ENCODE measurements around the gene SNX9. TPM values are rescaled to one million over a fixed set of nuclear protein-coding genes. Genes with fewer than 3 reads are reported as not detected.
"Not testable (repeated sequence)": the region's sequence is repeated elsewhere in the genome, so short reads cannot be mapped to it uniquely, and the experiment has no call there.

SNX9 gene
- total and polyA plus RNA-seq, 9 donors = 20.2 to 36.9 (median 27.1) TPM

DNA sequence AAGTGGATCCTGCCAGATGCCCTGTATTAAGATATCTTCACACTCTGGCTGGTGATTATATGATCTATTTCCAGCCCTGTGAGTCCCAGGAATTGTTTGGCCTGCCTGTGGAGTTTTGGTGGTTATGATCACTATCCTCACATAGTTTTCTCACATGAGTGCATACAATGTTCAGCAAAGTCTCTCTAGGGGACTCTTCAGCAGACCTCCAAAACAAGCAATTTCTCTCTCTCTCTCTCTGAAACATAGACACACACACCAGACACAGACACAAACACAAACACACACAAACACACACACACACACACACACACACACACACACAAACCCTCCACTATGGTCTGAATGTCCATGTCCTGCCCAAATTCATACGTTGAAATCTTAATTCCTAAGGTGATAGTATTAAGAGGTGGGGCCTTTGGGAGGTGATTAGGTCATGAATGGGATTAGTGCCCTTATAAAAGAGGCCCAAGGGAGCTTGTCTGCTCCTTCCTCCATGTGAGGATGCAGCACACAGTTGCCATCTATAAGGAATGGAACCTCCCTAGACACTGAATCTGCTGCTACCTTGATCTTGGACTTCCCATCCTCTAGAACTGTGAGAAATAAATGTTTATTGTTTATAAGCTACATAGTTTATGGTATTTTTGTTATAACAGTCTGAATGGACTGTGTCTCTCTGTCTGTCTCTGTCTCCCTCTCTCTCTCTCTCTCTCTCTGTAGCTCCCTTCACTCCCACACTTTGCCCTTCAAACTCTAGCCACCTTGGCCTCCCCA is 136.6 kb downstream of the SNX9 start:
- Histone ChIP-seq H3K36me3 (ENCODE audit: control insufficient read depth, insufficient read depth, low read length) (no peaks in the 10 kb centered on the region), H3K4me3 (ENCODE audit: low read length) (no peak overlapping the region), H3K27me3 (ENCODE audit: control insufficient read depth, insufficient read depth, low read length) (peaks cover 2% of the 10 kb centered on the region), H3K27ac (ENCODE audit: low read length) (no peak overlapping the region), H3K4me1 (ENCODE audit: control insufficient read depth, insufficient read depth, low read length) (peaks cover 8% of the 10 kb centered on the region), H3K9me3 (replicated peaks; ENCODE audit: control insufficient read depth, low read depth, low read length) (peaks cover 18% of the 10 kb centered on the region)
- no CpG with 5 or more reads among the region's 1 CpG for WGBS (ENCODE audit: insufficient coverage)
- DNase-seq = no peak

DNA sequence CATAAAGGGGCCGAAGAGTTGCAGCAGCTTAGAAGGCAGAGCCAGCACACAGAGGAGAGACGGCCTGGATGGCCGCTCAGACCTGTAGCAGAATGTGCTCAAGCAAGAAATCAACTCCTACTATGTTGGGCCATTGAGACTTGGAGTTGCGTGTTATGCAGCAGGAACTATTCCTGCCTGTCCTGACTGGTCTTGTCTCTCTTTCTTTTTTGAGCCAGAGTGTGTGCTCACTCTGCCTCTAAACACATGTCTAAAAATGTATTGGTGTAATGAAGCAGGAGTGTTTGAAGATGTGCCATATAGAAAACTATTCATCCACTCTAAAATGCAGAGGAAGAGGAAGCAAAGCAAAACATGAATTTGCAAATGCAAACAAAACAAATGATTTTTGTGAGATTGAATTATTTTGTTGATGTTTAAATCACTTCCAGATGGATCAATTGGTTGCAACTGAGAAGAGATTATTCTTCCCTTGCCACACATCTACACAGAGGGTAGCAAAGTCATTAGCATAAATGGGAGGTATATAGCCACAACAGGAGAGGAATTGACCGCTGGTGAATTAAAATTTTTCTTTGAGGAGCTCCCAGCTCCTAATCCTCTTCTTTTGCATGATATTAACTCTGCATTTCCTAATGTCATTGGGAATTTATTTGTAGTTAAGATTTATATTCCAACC is 138.2 kb downstream of the SNX9 start:
- H3K4me1 ChIP-seq (ENCODE audit: control insufficient read depth, insufficient read depth, low read length) = peaks cover 7% of the 10 kb centered on the region
- no peak overlapping the region for H3K4me3 ChIP-seq (ENCODE audit: low read length)
- 87% methylated on average over 3 of the region's 5 CpGs for WGBS (ENCODE audit: insufficient coverage)
- H3K27me3 ChIP-seq (ENCODE audit: control insufficient read depth, insufficient read depth, low read length) = no peaks in the 10 kb centered on the region
- no peak for DNase-seq
- peaks cover 18% of the 10 kb centered on the region for H3K9me3 ChIP-seq (replicated peaks; ENCODE audit: control insufficient read depth, low read depth, low read length)
- H3K36me3 ChIP-seq (ENCODE audit: control insufficient read depth, insufficient read depth, low read length) = no peaks in the 10 kb centered on the region
- no peak overlapping the region for H3K27ac ChIP-seq (ENCODE audit: low read length)

GRCh38 chr6:157961832-157962575 is 139.0 kb downstream of the SNX9 start:
- H3K27ac ChIP-seq (ENCODE audit: low read length) = no peak overlapping the region
- H3K9me3 ChIP-seq (replicated peaks; ENCODE audit: control insufficient read depth, low read depth, low read length) = peaks cover 18% of the 10 kb centered on the region
- no peaks in the 10 kb centered on the region for H3K36me3 ChIP-seq (ENCODE audit: control insufficient read depth, insufficient read depth, low read length)
- peaks cover 7% of the 10 kb centered on the region for H3K4me1 ChIP-seq (ENCODE audit: control insufficient read depth, insufficient read depth, low read length)
- no peaks in the 10 kb centered on the region for H3K27me3 ChIP-seq (ENCODE audit: control insufficient read depth, insufficient read depth, low read length)
- WGBS (ENCODE audit: insufficient coverage) = 93% methylated on average over 3 of the region's 13 CpGs
- no peak overlapping the region for H3K4me3 ChIP-seq (ENCODE audit: low read length)
- no peak for DNase-seq

DNA sequence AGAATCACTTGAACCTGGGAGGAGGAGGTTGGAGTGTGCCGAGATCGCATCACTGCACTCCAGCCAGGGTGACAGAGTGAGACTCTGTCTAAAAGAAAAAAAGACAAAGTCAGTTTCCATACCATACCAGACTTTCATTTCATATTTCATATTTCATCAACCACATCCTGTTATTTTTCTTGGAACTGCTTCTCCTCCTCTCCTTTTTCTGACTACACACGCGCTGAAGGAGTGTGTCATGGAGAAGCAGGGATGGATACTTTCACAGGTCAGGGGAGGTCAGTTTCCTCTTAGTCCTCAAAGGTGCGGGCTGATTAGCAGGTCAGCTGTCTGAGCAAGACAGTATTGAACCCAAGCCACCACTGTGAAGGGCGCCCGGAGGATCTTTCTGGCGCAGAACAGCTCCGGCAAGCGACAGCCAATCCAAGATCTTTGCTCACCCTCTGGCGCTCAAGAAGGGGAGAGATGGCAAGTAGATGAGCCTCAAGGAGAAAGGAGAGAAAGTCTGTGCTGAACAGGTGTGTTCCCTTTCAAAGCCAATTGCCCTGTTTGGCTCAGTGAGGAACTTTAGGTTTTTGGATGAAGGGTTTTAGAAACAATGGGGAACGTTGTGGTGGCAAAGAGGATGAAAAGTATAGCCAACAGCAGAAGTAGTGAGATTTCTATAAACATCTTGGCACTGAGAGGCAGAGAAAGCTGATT is 139.7 kb downstream of the SNX9 start:
- Histone ChIP-seq H3K4me1 (ENCODE audit: control insufficient read depth, insufficient read depth, low read length) (peaks cover 7% of the 10 kb centered on the region), H3K4me3 (ENCODE audit: low read length) (no peak overlapping the region), H3K27me3 (ENCODE audit: control insufficient read depth, insufficient read depth, low read length) (no peaks in the 10 kb centered on the region), H3K27ac (ENCODE audit: low read length) (peak overlapping the region; percentile 47), H3K9me3 (replicated peaks; ENCODE audit: control insufficient read depth, low read depth, low read length) (peaks cover 16% of the 10 kb centered on the region), H3K36me3 (ENCODE audit: control insufficient read depth, insufficient read depth, low read length) (no peaks in the 10 kb centered on the region)
- WGBS (ENCODE audit: insufficient coverage) = 83% methylated on average over 7 of the region's 12 CpGs
- peak; percentile 43 for DNase-seq

DNA sequence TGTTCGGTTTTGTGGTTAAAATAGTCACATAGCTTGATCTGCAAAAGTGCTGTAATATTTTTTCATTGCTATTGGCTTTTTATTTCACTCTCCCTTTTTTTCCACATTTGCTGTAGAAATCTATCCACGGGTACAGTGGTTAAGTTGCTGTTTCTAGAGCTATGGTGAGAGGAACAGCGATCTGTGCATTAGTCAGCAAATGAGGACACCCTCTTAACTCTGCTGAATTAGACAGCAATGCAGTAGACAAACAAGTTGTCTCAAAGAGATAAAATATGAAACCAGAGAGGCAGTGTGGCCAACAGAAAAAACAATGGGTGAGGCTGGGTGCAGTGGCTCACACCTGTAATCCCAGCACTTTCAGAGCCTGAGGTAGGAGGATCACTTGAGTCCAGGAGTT is 141.1 kb downstream of the SNX9 start:
- no peaks in the 10 kb centered on the region for H3K27me3 ChIP-seq (ENCODE audit: control insufficient read depth, insufficient read depth, low read length)

GRCh38 chr6:157965387-157965786 is 142.3 kb downstream of the SNX9 start:
- no peak for DNase-seq
- Histone ChIP-seq H3K27ac (ENCODE audit: low read length) (no peak overlapping the region), H3K4me3 (ENCODE audit: low read length) (no peak overlapping the region), H3K9me3 (replicated peaks; ENCODE audit: control insufficient read depth, low read depth, low read length) (no peaks in the 10 kb centered on the region), H3K27me3 (ENCODE audit: control insufficient read depth, insufficient read depth, low read length) (no peaks in the 10 kb centered on the region), H3K36me3 (ENCODE audit: control insufficient read depth, insufficient read depth, low read length) (no peaks in the 10 kb centered on the region), H3K4me1 (ENCODE audit: control insufficient read depth, insufficient read depth, low read length) (peaks cover 7% of the 10 kb centered on the region)
- 100% methylated on average over 1 of the region's 3 CpGs for WGBS (ENCODE audit: insufficient coverage)

More for the DNA sequence above, 141.1 kb downstream of the SNX9 start:
- Histone ChIP-seq H3K4me3 (ENCODE audit: low read length) (no peak overlapping the region), H3K9me3 (replicated peaks; ENCODE audit: control insufficient read depth, low read depth, low read length) (peaks cover 9% of the 10 kb centered on the region), H3K4me1 (ENCODE audit: control insufficient read depth, insufficient read depth, low read length) (peaks cover 7% of the 10 kb centered on the region), H3K27ac (ENCODE audit: low read length) (no peak overlapping the region), H3K36me3 (ENCODE audit: control insufficient read depth, insufficient read depth, low read length) (no peaks in the 10 kb centered on the region)
- no peak for DNase-seq
- WGBS (ENCODE audit: insufficient coverage) = 100% methylated on average over 1 of the region's 3 CpGs

DNA sequence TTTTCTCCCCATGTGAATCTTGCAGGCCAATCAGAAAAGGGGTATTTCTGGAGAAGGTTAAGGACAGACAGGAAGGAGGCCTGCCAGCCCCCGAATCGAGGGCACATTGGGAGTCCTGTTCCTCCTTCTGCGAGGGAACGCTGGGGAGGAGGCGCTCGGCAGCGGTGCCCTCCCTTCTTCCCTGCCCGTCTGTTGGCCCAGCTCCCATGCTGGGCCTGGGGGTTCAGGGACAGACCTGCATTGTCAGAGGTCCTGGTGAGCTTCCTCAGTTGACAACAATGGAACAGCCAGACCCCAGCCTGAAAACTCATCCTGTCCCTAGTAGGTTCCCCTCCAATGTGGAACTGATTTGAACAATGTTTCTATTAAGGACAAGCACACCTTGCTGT is 143.5 kb downstream of the SNX9 start:
- H3K4me3 ChIP-seq (ENCODE audit: low read length) = no peak overlapping the region
- no peak overlapping the region for H3K27ac ChIP-seq (ENCODE audit: low read length)
- WGBS (ENCODE audit: insufficient coverage) = 78% methylated on average over 7 of the region's 8 CpGs
- no peaks in the 10 kb centered on the region for H3K9me3 ChIP-seq (replicated peaks; ENCODE audit: control insufficient read depth, low read depth, low read length)
- no peak for DNase-seq
- peaks cover 7% of the 10 kb centered on the region for H3K4me1 ChIP-seq (ENCODE audit: control insufficient read depth, insufficient read depth, low read length)
- no peaks in the 10 kb centered on the region for H3K27me3 ChIP-seq (ENCODE audit: control insufficient read depth, insufficient read depth, low read length)
- H3K36me3 ChIP-seq (ENCODE audit: control insufficient read depth, insufficient read depth, low read length) = no peaks in the 10 kb centered on the region

DNA sequence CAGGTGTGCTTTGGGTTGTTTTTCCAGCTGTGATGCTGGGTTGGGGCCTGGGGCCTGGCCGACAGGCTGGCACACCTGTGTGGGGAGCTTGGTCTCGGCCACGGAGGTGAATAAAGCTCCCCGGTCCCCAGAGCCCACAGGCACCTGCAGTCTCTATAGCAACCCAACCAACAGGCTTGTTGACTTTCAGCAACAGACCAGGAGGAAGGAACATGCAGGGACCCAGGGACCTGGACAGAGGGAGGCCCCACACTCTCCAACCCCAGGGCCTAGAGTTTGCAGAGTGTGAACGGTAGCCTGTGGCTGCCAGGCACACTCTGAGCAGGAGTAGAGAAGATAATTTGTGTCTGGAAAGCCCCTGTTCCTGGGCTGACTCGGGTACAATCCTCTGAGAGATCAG is 144.0 kb downstream of the SNX9 start:
- peaks cover 7% of the 10 kb centered on the region for H3K4me1 ChIP-seq (ENCODE audit: control insufficient read depth, insufficient read depth, low read length)
- no peaks in the 10 kb centered on the region for H3K36me3 ChIP-seq (ENCODE audit: control insufficient read depth, insufficient read depth, low read length)
- no peak overlapping the region for H3K4me3 ChIP-seq (ENCODE audit: low read length)
- DNase-seq = no peak
- 40% methylated on average over 1 of the region's 6 CpGs for WGBS (ENCODE audit: insufficient coverage)
- no peak overlapping the region for H3K27ac ChIP-seq (ENCODE audit: low read length)
- no peaks in the 10 kb centered on the region for H3K9me3 ChIP-seq (replicated peaks; ENCODE audit: control insufficient read depth, low read depth, low read length)
- no peaks in the 10 kb centered on the region for H3K27me3 ChIP-seq (ENCODE audit: control insufficient read depth, insufficient read depth, low read length)

DNA sequence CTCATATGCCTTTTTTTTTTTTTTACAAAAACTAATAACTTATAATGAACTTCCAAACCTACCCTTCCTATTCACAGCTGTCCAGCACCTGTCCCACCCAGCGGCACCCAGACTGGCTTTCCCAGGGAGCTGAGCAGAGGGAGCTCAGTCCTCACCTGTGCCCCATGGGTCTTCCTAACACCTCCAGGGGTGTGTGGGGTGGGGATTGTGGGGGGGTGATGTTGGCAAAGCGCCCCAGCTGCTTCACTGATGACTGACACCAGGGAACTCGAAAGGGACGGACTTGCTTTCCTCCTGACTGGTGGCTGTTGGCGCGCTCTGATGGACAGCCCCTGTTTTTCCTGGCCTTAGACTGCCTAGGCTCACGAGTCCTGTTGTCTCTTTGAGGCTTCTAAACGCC is 144.4 kb downstream of the SNX9 start:
- 72% methylated on average over 3 of the region's 8 CpGs for WGBS (ENCODE audit: insufficient coverage)

GRCh38 chr6:157972177-157972576 is 149.1 kb downstream of the SNX9 start:
- not testable (repeated sequence) for H3K27ac ChIP-seq (ENCODE audit: low read length); H3K27me3 ChIP-seq (ENCODE audit: control insufficient read depth, insufficient read depth, low read length)
- WGBS (ENCODE audit: insufficient coverage) = no CpG with 5 or more reads among the region's 3 CpGs

More for the DNA sequence above, 144.4 kb downstream of the SNX9 start:
- Histone ChIP-seq H3K4me1 (ENCODE audit: control insufficient read depth, insufficient read depth, low read length) (peaks cover 7% of the 10 kb centered on the region), H3K36me3 (ENCODE audit: control insufficient read depth, insufficient read depth, low read length) (no peaks in the 10 kb centered on the region), H3K4me3 (ENCODE audit: low read length) (no peak overlapping the region), H3K27me3 (ENCODE audit: control insufficient read depth, insufficient read depth, low read length) (no peaks in the 10 kb centered on the region), H3K9me3 (replicated peaks; ENCODE audit: control insufficient read depth, low read depth, low read length) (no peaks in the 10 kb centered on the region), H3K27ac (ENCODE audit: low read length) (no peak overlapping the region)
- DNase-seq = no peak

More at GRCh38 chr6:157972177-157972576, 149.1 kb downstream of the SNX9 start:
- H3K36me3 ChIP-seq (ENCODE audit: control insufficient read depth, insufficient read depth, low read length); DNase-seq; H3K9me3 ChIP-seq (replicated peaks; ENCODE audit: control insufficient read depth, low read depth, low read length); H3K4me1 ChIP-seq (ENCODE audit: control insufficient read depth, insufficient read depth, low read length); H3K4me3 ChIP-seq (ENCODE audit: low read length): not testable (repeated sequence)
